ENCODE results near the gene VPS37C. TPM values are rescaled to one million over a fixed set of nuclear protein-coding genes. Genes with fewer than 3 reads are reported as not detected.
A peak's percentile ranks its signal among the peaks of the same experiment; 100 is the strongest.

The VPS37C gene
- total RNA-seq, 1 donor from 2014 or later: 30.2 TPM

GRCh38 chr11:61111050-61111435, 50.2 kb downstream of the VPS37C start:
- no peak for TF ChIP-seq CTCF (IDR thresholded peaks at IDR 0.05)

DNA sequence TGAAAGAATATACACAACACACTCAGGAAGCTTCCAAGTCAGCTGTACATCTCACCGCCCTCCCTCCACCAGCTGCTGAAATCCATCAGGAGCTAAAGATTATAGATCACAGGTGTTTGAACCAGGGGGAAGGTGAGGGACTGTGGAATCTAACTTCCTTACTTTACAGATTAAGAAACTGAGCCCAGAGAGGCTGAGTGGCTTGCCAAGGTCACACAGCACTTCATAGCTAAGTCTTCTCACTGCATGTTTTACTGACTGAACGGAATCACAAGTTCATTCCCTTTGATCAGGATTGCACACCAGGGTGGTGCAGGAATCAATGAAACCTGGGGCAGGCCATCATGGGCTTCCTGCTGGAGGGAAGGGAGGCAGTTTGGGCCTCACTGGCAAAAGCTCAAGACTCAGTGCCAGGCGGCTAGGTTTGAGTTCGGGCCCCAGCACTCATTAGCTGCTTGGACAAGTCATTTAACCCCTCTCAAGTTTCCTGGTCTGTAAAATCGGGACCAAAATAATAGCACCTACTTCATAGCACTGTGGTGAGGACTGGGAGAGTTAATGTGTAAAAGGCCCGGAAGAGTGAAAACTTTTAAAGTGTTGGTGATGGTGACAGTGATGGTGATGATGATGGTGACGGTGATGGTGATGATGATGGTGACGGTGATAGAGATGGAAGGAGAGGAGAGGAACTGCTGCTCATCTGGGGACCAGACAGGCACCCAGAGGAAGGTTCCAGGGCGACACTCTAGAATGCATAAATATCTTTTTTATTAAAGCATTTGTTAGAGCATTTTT, 50.8 kb downstream of the VPS37C start:
- H3K4me1 ChIP-seq: peaks cover 3% of the 10 kb centered on the region
- peak; percentile 6 for DNase-seq
- H3K9me3 ChIP-seq: no peaks in the 10 kb centered on the region
- H3K36me3 ChIP-seq: no peaks in the 10 kb centered on the region
- peaks cover 4% of the 10 kb centered on the region for H3K27me3 ChIP-seq
- ATAC-seq: no peak
- no peak overlapping the region for H3K27ac ChIP-seq
- no peak overlapping the region for H3K4me3 ChIP-seq
- TF ChIP-seq CTCF (IDR thresholded peaks at IDR 0.05): no peak
- intact Hi-C loops (cut with DNase I): no loop called here

More at GRCh38 chr11:61111050-61111435, 50.2 kb downstream of the VPS37C start:
- Histone ChIP-seq H3K4me1 (peaks cover 3% of the 10 kb centered on the region), H3K27ac (no peak overlapping the region), H3K27me3 (peaks cover 4% of the 10 kb centered on the region), H3K4me3 (no peak overlapping the region), H3K9me3 (no peaks in the 10 kb centered on the region), H3K36me3 (no peaks in the 10 kb centered on the region)
- ATAC-seq: no peak
- DNase-seq: no peak
- intact Hi-C loops (cut with DNase I): no loop called here

DNA sequence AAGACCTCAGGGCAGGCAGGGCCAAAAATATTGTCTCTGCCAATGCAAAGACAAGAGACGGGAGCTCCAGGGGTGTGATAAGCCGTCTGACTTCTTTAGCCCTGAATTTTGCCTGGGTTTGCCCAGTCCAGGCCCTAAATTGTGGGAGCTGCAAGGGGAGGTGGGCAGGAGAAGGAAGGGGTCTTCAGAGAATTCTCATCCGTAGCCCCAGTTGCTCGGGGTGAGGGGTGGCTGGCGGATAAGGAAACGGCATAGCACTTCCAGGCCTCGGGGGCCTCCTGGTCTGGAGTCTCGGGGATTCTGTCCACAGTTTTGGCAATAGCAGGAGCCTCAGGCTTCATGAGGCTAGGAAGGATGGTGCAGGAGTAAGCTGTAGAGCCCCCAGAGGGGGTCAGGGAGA, 51.6 kb downstream of the VPS37C start:
- Histone ChIP-seq H3K27me3 (peaks cover 4% of the 10 kb centered on the region), H3K27ac (no peak overlapping the region), H3K4me1 (peaks cover 3% of the 10 kb centered on the region), H3K9me3 (no peaks in the 10 kb centered on the region), H3K36me3 (no peaks in the 10 kb centered on the region), H3K4me3 (no peak overlapping the region)
- TF ChIP-seq CTCF (IDR thresholded peaks at IDR 0.05): no peak
- ATAC-seq (no peak), DNase-seq (peak; percentile 32)
- intact Hi-C loops (cut with DNase I): no loop called here

DNA sequence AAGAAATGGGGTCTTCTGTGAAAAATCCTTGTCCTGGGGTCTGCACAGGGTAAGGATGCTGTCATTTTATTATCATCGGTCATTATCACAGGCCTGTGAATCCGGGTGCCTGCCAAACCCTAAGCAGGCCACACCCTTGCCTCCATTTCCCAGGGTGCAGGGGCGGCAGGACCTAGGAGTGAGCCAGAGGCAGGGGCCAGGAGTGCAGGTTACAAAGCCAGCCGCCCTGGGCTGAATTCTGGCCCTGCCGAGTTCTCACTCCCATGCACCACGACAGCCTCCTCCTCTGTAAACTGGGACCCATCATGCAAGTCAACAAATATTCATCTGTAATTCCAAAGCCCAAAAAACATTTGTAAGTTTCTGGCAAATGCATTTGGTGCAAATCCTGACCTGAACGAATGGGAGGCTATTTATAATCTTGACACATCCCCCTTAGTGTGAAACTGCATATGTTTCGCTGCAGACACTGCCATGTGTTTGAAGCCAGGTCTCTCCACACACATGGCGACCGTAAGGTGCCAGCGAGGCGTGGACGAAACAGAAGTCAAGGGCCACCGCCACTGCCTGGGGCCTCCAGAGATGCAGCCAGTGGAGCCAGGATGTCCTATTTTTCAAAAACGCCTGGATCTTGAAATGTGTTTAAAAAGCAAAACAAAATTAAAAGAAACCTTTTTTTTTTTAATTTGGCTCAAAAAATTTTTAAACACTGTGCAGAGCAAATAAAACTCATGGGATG, 52.2 kb downstream of the VPS37C start:
- intact Hi-C loops (cut with DNase I): no loop called here

DNA sequence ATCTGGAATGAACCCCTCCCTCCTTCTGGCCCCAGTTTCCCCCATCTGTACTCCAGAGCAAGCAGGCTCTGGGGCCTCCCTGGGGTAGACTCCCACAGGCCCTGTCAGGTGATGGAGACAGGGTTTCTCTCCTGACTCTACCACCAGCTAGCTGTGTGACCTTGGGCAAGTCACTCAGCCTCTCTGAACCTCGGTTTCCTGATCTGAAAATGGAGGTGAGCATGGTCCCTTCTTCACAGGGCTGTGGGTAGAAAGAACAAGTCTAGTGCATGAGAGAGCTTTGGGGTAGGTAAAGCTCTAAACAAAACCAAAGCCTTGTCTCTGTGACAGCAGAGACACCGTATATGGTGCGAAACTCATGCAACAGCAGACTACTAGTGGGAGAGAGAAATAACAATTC, 53.3 kb downstream of the VPS37C start:
- DNase-seq (no peak), ATAC-seq (no peak)
- H3K27me3 ChIP-seq: peaks cover 4% of the 10 kb centered on the region
- no peak overlapping the region for H3K4me3 ChIP-seq
- TF ChIP-seq CTCF (IDR thresholded peaks at IDR 0.05): no peak
- H3K9me3 ChIP-seq: no peaks in the 10 kb centered on the region
- H3K36me3 ChIP-seq: no peaks in the 10 kb centered on the region
- H3K4me1 ChIP-seq: peaks cover 3% of the 10 kb centered on the region
- no peak overlapping the region for H3K27ac ChIP-seq
- intact Hi-C loops (cut with DNase I): no loop called here

More for the DNA sequence above, 52.2 kb downstream of the VPS37C start:
- H3K36me3 ChIP-seq: no peaks in the 10 kb centered on the region
- DNase-seq: peak; percentile 36
- no peak overlapping the region for H3K27ac ChIP-seq
- H3K4me1 ChIP-seq: peaks cover 3% of the 10 kb centered on the region
- no peak overlapping the region for H3K4me3 ChIP-seq
- no peak for ATAC-seq
- no peaks in the 10 kb centered on the region for H3K9me3 ChIP-seq
- no peak for TF ChIP-seq CTCF (IDR thresholded peaks at IDR 0.05)
- peaks cover 4% of the 10 kb centered on the region for H3K27me3 ChIP-seq

Data from upper lobe of right lung (tissue), 1 donor.